ENCODE data around the gene TXNDC15.
"Not testable (repeated sequence)": the region's sequence is repeated elsewhere in the genome, so short reads cannot be mapped to it uniquely, and the experiment has no call there.

The TXNDC15 gene

DNA sequence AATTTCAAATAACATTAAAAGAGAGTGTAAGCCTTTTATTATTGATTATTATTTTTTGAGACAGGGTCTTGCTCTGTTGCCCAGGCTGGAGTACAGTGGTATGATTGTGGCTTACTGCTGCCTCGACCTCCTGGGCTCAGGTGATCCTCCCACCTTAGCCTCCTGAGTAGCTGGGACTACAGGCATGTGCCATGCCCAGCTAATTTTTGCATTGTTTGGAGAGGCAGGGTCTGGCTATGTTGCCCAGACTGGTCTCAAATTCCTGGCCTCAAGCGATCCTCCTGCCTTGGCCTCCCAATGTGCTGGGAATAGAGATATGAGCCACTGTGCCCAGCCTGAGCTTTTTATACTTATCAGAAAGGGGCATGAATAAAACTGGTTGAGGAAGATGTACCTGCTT is 36.6 kb downstream of the TXNDC15 start:
- not testable (repeated sequence) for H3K36me3 ChIP-seq (ENCODE audit: control insufficient read depth, insufficient read depth, low read length); H3K9me3 ChIP-seq (ENCODE audit: control insufficient read depth, low read length); H3K4me1 ChIP-seq (ENCODE audit: control insufficient read depth, insufficient read depth, low read length); H3K27me3 ChIP-seq (ENCODE audit: control insufficient read depth, insufficient read depth, low read length); H3K4me3 ChIP-seq (ENCODE audit: low read length); H3K9ac ChIP-seq (ENCODE audit: low read length)

DNA sequence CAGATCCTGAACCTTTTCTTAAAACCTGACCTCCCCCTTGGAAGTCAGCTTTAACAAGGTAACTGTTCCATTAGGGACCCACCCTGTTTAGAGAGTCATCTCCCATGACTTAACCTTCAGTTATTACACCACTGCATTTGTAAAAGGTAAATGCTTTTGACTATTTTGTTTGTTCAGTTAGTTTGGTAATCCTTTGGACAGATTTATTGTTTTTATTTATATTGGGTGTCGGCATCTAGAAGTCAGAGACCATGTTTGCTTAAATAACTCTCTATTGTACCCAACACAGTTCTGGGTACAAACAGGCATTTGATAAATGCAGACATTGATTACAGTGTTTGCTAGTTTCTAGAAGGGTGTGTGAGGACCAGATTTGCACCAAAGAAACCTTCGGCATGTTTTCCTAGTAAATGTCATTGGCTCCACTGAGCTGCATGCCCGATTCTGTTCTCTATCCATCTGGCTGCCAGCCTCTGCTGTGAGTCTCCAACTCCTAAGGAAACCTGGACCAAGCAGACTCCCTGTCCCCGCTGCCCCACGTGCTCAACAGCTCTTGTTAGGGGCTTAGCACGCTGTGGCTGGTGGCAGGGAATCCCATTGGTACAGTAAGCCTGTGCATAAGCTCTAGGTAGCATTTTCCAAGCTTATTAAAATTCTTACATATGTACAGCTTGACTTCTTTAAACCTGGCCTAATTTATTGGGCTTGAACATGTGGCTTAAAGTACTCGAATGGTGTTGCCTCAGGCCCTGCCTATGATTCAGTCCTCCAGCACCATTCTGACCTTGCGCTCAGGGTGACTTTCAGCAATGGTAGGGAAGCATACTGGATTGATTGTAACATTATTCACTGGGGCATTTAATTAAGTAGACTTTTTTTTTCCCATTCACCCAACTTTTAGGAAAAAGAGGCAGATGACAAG is 37.4 kb downstream of the TXNDC15 start:
- H3K27me3 ChIP-seq (ENCODE audit: control insufficient read depth, insufficient read depth, low read length): no peaks in the 10 kb centered on the region
- no peaks in the 10 kb centered on the region for H3K36me3 ChIP-seq (ENCODE audit: control insufficient read depth, insufficient read depth, low read length)
- H3K4me3 ChIP-seq (ENCODE audit: low read length): no peak overlapping the region
- H3K9ac ChIP-seq (ENCODE audit: low read length): no peak overlapping the region
- no peaks in the 10 kb centered on the region for H3K9me3 ChIP-seq (ENCODE audit: control insufficient read depth, low read length)
- peaks cover 9% of the 10 kb centered on the region for H3K4me1 ChIP-seq (ENCODE audit: control insufficient read depth, insufficient read depth, low read length)

DNA sequence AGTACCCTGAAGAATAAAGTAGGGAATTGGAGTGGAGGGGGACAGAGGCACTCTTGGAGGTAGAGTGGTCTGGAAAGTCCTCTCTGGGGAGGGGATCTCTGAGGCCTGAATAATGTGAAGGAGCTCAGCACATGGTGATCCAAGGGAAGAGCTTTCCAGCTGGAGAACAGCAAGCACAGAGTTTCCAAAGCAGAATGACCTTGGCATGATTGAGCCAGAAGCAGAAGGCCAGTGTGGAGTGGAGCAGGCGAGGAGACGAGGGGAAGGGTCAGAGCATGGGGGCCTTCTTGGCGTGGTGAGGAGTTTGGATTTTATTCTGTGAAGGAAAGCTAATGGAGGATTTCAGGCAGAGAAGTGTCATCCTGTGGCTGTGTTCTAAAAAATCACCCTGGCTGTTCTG is 39.1 kb downstream of the TXNDC15 start:
- Histone ChIP-seq H3K9me3 (ENCODE audit: control insufficient read depth, low read length) (no peaks in the 10 kb centered on the region), H3K27me3 (ENCODE audit: control insufficient read depth, insufficient read depth, low read length) (no peaks in the 10 kb centered on the region), H3K4me1 (ENCODE audit: control insufficient read depth, insufficient read depth, low read length) (peaks cover 21% of the 10 kb centered on the region), H3K9ac (ENCODE audit: low read length) (no peak overlapping the region), H3K4me3 (ENCODE audit: low read length) (no peak overlapping the region), H3K36me3 (ENCODE audit: control insufficient read depth, insufficient read depth, low read length) (no peaks in the 10 kb centered on the region)

DNA sequence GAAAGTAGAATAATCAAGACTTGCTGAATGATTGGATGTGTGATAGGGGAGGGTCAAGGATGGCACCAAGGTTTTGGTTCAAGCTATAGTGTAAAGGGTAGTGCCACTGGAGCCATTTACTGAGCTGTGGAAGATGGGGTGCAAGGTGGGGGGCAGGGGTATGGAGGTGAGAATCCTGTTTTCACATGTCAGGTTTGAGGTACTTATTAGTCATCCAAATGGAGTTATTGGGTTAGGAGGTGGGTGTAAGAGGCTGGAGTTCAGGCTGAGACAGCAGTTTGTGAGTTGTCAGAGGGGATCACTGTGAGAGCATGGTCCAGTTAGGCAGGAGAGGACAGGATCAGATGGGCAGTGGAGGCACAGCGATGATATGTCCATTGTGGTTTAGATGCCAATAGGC is 39.6 kb downstream of the TXNDC15 start:
- no peaks in the 10 kb centered on the region for H3K36me3 ChIP-seq (ENCODE audit: control insufficient read depth, insufficient read depth, low read length)

DNA sequence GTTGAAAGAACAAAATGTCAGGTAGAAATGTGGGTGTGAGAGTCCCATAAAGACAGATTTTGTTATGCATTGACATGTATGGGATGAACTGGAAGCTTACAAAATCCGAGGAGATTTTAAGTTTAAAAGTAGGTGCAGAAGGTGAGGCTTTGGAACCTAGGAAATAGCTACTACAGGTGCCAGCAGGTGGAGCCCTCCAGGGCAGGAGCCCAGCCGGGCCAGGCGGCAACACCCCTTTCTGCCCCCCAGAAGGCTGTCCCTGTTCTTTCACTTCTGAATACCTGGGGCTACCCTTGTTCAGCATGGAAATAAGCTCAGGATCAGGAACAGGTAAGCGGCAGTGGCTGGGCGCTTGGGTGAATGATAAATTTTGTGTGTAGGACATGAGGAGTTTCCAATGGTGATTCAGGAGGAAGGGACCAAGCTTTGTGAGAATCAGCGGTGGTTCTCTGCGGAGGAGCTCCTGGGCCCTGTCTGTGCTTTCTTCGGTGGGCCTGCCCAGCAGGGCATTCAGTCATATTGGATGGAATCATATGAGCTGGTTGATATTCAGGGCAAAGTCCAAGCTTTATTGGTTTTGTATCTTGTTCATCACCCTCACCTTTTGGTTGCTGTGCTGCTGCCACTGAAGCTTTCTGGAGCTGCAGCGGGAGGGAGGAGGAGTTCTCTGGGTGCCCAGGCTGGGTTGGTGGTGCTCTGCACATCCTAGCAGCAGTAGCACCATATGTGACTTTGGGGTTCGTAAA is 43.1 kb downstream of the TXNDC15 start:
- H3K9me3 ChIP-seq (ENCODE audit: control insufficient read depth, low read length): no peaks in the 10 kb centered on the region
- no peaks in the 10 kb centered on the region for H3K27me3 ChIP-seq (ENCODE audit: control insufficient read depth, insufficient read depth, low read length)
- no peak overlapping the region for H3K4me3 ChIP-seq (ENCODE audit: low read length)
- peaks cover 17% of the 10 kb centered on the region for H3K4me1 ChIP-seq (ENCODE audit: control insufficient read depth, insufficient read depth, low read length)
- no peaks in the 10 kb centered on the region for H3K36me3 ChIP-seq (ENCODE audit: control insufficient read depth, insufficient read depth, low read length)
- no peak overlapping the region for H3K9ac ChIP-seq (ENCODE audit: low read length)

More for the DNA sequence above, 39.6 kb downstream of the TXNDC15 start:
- H3K4me1 ChIP-seq (ENCODE audit: control insufficient read depth, insufficient read depth, low read length): peaks cover 21% of the 10 kb centered on the region
- H3K27me3 ChIP-seq (ENCODE audit: control insufficient read depth, insufficient read depth, low read length): no peaks in the 10 kb centered on the region
- no peaks in the 10 kb centered on the region for H3K9me3 ChIP-seq (ENCODE audit: control insufficient read depth, low read length)
- H3K9ac ChIP-seq (ENCODE audit: low read length): no peak overlapping the region
- H3K4me3 ChIP-seq (ENCODE audit: low read length): no peak overlapping the region

DNA sequence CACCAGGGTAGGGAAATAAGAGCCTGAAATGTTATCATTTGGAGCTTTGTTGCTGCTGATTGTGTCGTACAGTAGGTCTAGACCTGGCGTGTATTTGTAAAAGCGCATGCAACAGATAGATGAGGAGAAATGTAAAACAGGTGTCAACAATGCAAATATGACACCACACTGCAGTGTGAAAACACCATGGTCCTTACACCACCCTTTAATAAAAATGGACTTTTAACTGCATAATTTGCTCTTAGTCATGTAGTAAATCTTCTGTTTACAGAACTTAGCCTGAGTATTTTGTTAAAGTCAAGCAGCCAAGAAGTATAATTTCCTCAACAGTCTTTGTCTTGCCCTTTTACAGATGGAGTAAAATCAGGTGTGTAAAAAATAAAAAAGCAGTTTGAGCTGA is 44.7 kb downstream of the TXNDC15 start:
- Histone ChIP-seq H3K4me1 (ENCODE audit: control insufficient read depth, insufficient read depth, low read length) (peaks cover 17% of the 10 kb centered on the region), H3K9me3 (ENCODE audit: control insufficient read depth, low read length) (no peaks in the 10 kb centered on the region), H3K4me3 (ENCODE audit: low read length) (no peak overlapping the region), H3K27me3 (ENCODE audit: control insufficient read depth, insufficient read depth, low read length) (no peaks in the 10 kb centered on the region), H3K36me3 (ENCODE audit: control insufficient read depth, insufficient read depth, low read length) (no peaks in the 10 kb centered on the region), H3K9ac (ENCODE audit: low read length) (no peak overlapping the region)

DNA sequence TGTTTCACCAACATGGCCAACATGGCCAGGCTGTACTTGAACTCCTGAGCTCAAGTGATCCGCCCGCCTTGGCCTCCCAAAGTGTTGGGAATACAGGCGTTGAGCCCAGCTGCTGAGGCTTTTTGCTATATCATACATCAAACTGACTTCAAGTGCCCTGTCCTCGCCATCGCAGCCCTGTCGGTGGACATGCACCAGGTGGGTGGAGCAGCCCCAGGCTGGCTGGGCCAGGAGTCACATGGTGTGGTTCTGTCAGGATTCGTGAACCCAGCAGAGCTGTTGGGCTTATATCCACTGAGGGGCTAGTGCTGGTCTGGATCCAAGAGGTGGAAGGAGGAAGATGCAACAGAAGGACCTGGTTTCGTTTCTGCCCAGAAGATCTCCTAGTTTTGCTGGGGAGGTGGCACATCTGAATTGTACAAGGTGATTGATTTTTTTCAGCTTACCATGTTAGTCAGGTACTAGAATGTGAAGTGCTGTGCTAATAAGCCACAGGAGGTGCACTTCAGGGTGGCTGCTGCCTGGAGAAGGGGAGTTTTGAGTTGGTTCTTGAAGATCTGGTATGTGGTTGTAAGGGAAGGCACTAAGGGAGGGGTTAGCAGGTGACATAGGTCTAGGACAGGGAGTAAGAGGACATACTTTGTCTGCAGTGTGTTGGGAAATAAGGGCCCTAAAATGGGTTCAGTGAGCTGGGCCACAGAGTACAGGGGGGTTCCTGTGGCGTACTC is 46.8 kb downstream of the TXNDC15 start:
- H3K27me3 ChIP-seq (ENCODE audit: control insufficient read depth, insufficient read depth, low read length): no peaks in the 10 kb centered on the region
- no peak overlapping the region for H3K4me3 ChIP-seq (ENCODE audit: low read length)
- H3K4me1 ChIP-seq (ENCODE audit: control insufficient read depth, insufficient read depth, low read length): peaks cover 17% of the 10 kb centered on the region
- H3K9me3 ChIP-seq (ENCODE audit: control insufficient read depth, low read length): no peaks in the 10 kb centered on the region
- no peak overlapping the region for H3K9ac ChIP-seq (ENCODE audit: low read length)
- no peaks in the 10 kb centered on the region for H3K36me3 ChIP-seq (ENCODE audit: control insufficient read depth, insufficient read depth, low read length)

DNA sequence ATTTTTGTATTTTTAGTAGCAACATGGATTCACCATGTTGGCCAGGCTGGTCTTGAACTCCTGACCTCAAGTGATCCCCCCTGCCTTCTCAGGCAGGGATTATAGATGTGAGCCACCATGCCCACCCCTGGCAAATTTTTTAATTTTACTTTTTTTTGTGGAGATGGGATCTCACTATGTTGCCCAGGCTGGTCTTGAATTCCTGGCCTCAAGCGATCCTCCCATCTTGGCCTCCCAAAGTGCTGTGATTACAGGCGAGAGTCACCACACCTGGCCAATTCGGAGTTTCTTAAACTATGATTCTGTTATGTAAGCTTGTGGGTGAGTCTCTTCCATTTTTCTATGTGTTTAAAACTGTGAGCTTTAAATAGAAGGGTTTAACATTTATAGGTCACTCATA is 58.3 kb downstream of the TXNDC15 start:
- Histone ChIP-seq H3K36me3 (ENCODE audit: control insufficient read depth, insufficient read depth, low read length) (no peaks in the 10 kb centered on the region), H3K4me3 (ENCODE audit: low read length) (no peak overlapping the region), H3K4me1 (ENCODE audit: control insufficient read depth, insufficient read depth, low read length) (no peaks in the 10 kb centered on the region), H3K27me3 (ENCODE audit: control insufficient read depth, insufficient read depth, low read length) (no peaks in the 10 kb centered on the region), H3K9me3 (ENCODE audit: control insufficient read depth, low read length) (no peaks in the 10 kb centered on the region), H3K9ac (ENCODE audit: low read length) (no peak overlapping the region)

DNA sequence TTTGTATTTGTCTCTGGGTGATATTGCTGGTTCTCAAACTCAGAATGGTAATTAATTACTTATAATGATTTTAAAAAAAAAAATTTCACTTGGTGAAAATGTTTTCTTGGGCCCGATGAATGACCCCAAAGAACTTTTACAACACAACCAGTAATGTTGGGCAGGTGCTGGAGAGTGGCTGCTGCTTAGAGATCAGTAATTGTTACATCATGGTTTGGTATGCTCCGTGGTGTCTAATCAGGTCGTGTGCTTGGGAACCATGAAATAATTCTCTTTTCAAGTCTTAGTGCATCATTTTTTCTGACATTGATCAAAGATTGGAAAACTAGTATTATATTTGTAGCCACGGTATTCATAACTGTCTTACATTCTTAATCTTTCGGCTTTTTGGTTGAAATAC is 60.0 kb downstream of the TXNDC15 start:
- Histone ChIP-seq H3K27me3 (ENCODE audit: control insufficient read depth, insufficient read depth, low read length) (no peaks in the 10 kb centered on the region), H3K36me3 (ENCODE audit: control insufficient read depth, insufficient read depth, low read length) (no peaks in the 10 kb centered on the region), H3K9ac (ENCODE audit: low read length) (no peak overlapping the region), H3K4me1 (ENCODE audit: control insufficient read depth, insufficient read depth, low read length) (no peaks in the 10 kb centered on the region), H3K9me3 (ENCODE audit: control insufficient read depth, low read length) (no peaks in the 10 kb centered on the region), H3K4me3 (ENCODE audit: low read length) (no peak overlapping the region)

DNA sequence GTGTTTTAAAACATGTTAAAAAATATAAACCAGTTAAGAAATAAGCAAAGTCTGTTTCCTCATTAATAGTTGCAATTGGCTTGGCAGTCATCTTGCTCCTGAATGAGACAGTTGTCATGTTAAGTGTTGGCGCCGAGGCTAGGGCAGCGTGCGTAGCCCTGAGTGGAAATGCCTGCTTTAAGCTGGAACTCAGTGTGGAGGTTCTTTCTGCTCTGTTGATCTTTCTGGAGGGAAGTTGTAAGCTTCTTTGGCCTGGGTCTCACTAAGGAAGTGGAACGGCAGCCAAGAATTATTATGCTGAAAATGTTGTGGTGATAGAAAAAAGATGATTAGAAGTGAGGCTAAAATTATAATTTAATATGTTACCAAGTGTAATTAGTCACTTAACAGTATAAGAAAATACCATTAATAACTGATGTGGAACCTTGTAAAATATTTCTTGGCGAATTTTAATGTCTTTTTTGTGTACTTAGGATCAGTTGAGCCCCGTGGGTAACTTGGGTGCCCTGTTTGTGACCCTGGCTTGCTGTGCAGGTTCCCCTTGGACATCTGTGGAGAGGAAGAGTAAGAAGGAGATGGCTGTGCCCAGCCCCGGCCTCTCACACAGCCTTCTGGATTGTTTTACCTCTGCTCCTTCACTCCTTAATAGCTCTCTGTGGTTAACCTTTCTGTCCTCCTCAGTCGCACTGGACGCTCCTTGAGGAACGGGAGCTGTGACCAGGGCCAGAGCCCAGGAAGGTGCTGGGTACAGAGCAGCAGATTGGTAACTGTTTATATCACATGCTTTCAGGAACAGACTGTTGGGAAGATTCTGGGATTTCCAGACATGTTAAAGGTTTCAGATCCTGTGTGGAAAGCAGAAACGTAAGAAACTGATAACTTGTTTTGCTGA is 61.8 kb downstream of the TXNDC15 start:
- no peak overlapping the region for H3K4me3 ChIP-seq (ENCODE audit: low read length)
- no peaks in the 10 kb centered on the region for H3K4me1 ChIP-seq (ENCODE audit: control insufficient read depth, insufficient read depth, low read length)
- no peaks in the 10 kb centered on the region for H3K9me3 ChIP-seq (ENCODE audit: control insufficient read depth, low read length)
- H3K9ac ChIP-seq (ENCODE audit: low read length): no peak overlapping the region
- H3K36me3 ChIP-seq (ENCODE audit: control insufficient read depth, insufficient read depth, low read length): no peaks in the 10 kb centered on the region
- H3K27me3 ChIP-seq (ENCODE audit: control insufficient read depth, insufficient read depth, low read length): no peaks in the 10 kb centered on the region

DNA sequence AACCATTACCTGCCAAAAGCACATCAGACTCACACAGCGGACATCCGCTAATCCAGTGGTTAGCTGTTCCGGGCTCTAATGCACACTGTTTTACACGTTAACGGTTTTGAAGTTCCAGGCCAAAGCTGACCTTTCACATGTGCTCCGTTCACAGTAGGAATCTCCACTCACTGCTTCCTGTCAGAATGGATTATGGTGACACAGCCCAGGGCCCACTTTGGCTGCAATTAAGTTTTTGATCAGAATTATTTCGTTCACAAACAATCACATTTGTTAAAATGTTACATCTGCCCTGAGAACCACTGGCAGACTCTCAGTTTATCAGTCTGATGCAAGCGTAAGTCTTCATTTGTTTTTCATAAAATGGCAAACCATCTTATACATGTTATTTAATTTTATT is 63.4 kb downstream of the TXNDC15 start:
- Histone ChIP-seq H3K9me3 (ENCODE audit: control insufficient read depth, low read length) (no peaks in the 10 kb centered on the region), H3K27me3 (ENCODE audit: control insufficient read depth, insufficient read depth, low read length) (no peaks in the 10 kb centered on the region), H3K4me1 (ENCODE audit: control insufficient read depth, insufficient read depth, low read length) (no peaks in the 10 kb centered on the region), H3K36me3 (ENCODE audit: control insufficient read depth, insufficient read depth, low read length) (no peaks in the 10 kb centered on the region), H3K4me3 (ENCODE audit: low read length) (no peak overlapping the region), H3K9ac (ENCODE audit: low read length) (no peak overlapping the region)
